ENCODE results near the gene MON1A.

MON1A gene

DNA sequence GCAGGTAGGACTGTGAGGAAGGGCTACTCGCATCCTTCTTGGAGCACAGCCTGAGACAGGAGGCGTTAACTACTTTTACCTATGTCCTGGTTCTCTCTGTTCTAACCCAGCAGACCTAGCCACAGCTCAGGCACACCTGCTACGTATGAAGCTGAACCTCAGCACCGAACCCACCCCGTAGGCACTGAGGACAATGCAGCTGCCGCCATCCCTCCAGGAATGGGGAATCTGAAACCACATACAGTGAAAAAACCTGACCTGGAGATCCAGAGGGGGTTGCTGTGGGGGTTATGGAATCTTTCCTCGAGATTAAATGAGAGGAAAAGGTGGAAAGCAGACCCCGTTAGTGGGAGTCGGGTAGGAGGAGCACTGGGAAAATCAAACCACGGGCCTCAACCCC is 40.3 kb downstream of the MON1A start:
- no peak for DNase-seq (ENCODE audit: low spot score)

- no peak for DNase-seq (ENCODE audit: low spot score)
Measured at GRCh38 chr3:49886922-49887265, 42.7 kb downstream of the MON1A start.

- no peak for DNase-seq (ENCODE audit: low spot score)
Measured at GRCh38 chr3:49883998-49884397, 45.6 kb downstream of the MON1A start.

DNA sequence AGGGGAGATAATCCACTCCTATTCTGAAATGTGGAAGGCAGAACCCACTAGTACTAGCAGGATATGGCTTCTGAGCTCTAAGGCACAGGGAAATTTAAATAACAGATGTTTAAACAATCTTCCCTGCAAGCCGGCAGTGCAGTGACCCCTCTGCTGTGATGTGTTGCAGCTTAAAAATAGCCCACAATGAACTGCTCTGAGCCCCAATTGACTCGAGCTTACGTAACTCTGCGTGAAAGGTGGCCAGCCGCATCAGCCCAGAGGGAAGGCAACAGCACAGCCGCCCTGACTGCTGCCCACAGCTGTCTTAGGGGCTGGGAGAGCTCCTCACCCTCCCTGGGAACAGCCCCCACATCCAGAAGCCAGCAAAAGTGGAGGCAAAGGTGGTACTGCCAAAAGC is 47.4 kb downstream of the MON1A start:
- no peak for DNase-seq (ENCODE audit: low spot score)

DNA sequence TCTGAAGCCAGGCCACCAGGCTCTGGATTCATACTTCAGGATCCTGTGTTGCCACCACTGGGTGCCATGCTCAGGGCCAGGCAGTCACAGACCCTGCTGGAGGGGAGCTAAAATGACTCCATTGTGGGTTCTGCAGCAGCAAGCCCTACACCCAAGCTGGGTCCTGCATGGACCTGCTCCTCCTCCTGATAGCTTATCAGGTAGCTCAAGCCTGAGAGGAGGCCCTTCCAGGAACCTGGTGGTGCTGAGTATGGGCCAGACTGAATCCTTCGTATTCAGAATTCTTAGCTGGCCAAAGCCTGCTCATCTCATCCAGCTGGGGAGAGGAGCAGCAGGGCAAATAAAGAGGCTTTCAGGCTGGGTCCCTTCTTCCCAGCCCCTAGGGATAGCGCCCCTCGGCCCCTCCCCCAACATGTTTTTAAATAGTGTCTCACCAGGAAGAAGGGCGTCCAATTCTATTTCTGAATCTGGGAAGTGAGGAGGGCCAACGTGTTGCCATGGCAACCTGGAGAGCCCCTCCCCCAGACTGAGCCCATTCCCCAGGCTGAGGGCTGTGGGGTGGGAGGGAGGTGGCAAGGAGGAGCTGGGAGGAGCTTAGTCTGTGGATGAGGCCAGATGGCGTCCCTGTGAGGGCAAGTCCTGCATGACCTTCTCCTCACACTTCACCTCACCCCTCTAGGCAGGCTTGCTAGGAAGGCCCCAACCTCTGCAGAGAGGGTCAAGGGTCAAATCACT is 48.9 kb downstream of the MON1A start:
- DNase-seq (ENCODE audit: low spot score), result no peak

GRCh38 chr3:49879721-49880120 is 49.9 kb downstream of the MON1A start:
- DNase-seq (ENCODE audit: low spot score), result no peak

- DNase-seq (ENCODE audit: low spot score), result no peak
Measured at GRCh38 chr3:49878686-49879085, 50.9 kb downstream of the MON1A start.

DNA sequence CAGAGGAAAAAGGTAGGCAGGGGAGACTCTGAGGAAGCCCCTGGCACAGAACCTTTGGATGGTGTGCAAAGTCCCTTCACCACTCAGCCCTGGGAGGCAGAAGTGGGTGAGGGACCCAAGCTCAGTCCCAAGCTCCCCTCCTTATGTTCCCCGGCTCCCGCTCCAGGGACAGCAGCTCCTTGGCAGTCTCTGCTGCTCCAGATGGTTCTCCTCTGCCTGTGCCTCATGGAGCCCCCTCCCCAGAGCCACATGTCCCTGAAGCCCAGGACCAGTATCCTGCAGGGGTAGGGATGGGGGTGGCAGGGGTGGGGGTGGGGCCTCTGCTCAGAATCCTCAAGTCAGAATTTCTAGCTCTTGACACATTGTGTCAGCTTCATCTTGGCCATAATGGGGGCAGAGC is 51.9 kb downstream of the MON1A start:
- no peak for DNase-seq (ENCODE audit: low spot score)

DNA sequence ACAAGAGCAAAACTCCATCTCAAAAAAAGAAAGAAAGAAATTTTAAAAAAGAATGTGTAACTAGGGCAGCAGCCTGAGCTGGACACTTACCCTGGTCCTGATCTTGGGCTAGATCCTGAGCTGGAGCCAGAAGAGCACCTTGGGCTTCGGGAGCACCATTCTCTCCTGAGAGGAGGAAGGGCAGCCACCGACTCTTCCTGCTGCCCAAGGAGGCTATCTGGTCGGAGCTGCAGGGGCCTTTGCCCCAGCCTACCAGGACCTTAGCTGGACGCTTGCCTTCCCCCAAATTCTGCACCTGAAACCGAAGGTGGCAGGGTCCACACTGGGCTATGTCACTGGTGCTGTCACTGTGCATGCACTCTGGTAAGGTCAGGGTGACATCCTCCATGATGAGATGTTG is 53.0 kb downstream of the MON1A start:
- no peak for DNase-seq (ENCODE audit: low spot score)

GRCh38 chr3:49873623-49874022 is 56.0 kb downstream of the MON1A start:
- no peak for DNase-seq (ENCODE audit: low spot score)

DNA sequence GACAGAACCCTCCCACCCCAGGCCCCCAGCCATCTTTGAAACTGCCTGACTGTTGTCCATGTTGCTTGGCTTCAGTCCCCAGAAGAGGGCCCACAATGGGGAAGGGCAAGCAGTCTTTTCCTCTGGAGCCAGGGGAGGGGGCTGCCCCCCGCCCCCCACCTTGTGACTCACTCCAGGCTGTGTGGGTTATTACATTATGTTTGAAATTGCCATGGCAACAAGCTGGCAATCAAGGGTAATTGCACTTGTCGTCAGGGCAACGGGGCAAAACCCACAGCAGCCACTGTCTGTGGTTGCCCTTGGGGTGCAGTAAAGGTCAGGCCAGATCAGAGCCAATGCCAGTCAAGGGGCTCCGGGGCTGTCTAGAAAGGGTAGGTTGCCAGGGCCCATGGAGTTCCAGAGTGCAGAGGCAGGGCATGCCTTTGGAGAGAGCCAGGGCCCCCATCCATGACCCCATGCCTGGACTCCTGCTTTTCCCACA is 56.8 kb downstream of the MON1A start:
- peak; percentile 53 for DNase-seq (ENCODE audit: low spot score)

- DNase-seq (ENCODE audit: low spot score), result no peak
Measured at GRCh38 chr3:49871531-49872153, 58.0 kb downstream of the MON1A start.

GRCh38 chr3:49869525-49870126 is 60.0 kb downstream of the MON1A start, which contains the start of gene CAMKV:
Gene CAMKV (minus strand): TSS chr3:49869906. CDS start chr3:49862388, 7,518 bp downstream.
- DNase-seq (ENCODE audit: low spot score), result peak; percentile 6

- no peak for DNase-seq (ENCODE audit: low spot score)
Measured at GRCh38 chr3:49868862-49869466, 60.6 kb downstream of the MON1A start.

GRCh38 chr3:49867871-49868321 is 61.7 kb downstream of the MON1A start:
- DNase-seq (ENCODE audit: low spot score), result no peak

- no peak for DNase-seq (ENCODE audit: low spot score)
Measured at GRCh38 chr3:49867400-49867799, 62.2 kb downstream of the MON1A start.

DNA sequence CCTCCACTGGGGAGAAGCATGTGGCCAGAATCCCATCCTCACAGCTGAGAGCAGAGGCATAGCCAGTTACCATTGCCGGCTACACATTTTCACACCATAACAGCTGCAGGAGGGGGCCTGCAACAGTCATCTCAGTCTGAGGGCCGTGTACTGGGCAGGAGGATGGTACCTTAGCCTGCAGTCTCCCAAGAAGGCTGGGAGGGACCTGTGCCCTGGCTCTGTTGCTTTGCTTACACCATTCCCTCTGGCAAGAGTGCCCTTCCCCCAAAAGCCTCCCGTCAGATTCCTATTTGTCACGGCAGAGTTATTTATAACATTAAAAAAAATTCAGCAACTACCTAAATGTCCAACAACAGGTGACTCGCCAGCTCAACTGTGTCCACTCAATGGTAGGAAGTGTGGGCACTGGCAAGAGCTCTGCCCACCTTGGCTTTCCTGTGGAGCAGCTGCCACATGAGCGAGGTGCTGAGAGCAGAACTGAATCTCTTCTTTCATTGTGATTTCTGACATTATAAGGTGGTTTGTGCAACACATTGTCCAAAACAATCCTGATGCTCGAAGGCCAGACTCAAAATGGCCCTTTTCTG is 64.3 kb downstream of the MON1A start:
- DNase-seq (ENCODE audit: low spot score), result no peak

DNA sequence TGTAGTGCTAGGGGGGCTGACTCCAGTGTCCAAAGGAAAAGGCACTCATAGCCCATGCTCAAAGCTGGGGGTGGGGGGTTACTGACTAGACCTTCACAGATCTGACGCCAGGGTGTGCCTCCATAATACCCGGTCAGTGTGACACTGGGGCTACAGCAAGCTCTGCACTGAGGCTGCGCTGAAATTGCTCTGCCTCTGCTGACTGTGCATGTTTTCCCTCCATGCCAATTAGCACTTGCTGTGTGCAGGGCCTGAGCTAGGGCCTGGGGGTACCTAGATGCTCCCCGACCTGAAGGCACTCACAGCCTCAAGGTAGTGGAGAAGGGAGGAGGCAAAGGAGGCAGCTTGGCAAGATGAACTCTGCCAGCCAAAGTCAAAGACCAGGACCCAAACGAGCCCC is 65.1 kb downstream of the MON1A start:
- DNase-seq (ENCODE audit: low spot score), result no peak

DNA sequence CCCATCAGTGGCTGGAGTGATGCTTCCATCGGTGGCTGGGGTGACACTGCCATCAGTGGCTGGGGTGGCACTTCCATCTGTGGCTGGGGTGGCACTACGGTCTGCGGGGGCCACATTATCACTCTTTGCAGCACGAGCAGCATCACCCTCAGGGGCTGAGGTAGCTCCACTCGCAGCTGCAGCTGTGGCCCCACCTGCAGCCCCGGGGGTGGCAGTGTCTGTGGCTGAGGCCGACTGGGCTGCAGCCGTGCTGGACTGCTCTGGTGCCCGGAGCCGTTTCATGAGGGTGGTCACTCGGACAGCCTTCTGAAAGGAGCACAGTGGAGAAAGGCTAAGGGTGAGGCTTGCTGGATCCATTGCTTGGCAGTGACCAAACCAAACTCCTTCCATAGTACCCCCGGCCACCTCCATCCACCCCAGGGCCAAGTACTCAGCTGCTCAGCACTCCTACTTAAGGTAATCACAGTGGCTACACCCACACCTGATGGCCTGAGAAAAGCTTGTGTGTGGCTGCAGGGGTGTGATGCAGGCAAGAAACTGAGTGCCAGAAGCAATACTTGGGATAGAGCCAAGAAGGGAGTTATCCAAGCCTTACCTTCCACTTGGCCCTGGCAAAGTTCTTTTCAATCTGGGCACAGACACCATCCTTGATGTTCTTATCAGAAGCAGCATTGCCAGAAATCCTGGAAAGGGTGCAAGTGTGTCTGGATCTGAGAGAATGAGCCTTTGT is 69.9 kb downstream of the MON1A start:
- DNase-seq (ENCODE audit: low spot score), result no peak

All from CD4-positive, alpha-beta T cell treated with Interleukin-2 at 100 ng/mL for 4 hours (primary cell).